PC-9 (cell line): ENCODE data around the gene BNIP2.

ENCODE experiments used
- CTCF ChIP-seq: fragments of 200-600 bp; sonication (generic); conservative IDR thresholded peaks from 2 replicates; pipeline ENCODE4 v1.6.1; 2017; ENCODE audit warnings: mixed run types, antibody characterized with exemption, mild to moderate bottlenecking, moderate library complexity
- EZH2 ChIP-seq: fragments of 200-600 bp; sonication (generic); IDR thresholded peaks from 2 replicates; pipeline ENCODE4 v1.8.0; 2017; ENCODE audit warnings: antibody characterized with exemption, low read depth

- TF ChIP-seq CTCF = no peak
- TF ChIP-seq EZH2 = no peak
These were observed 79.1 kb downstream of the BNIP2 start for GRCh38 chr15:59609730-59610712.
